GM21723 (cell line): ENCODE measurements around the gene ERC2.
"Not testable (repeated sequence)": the region's sequence is repeated elsewhere in the genome, so short reads cannot be mapped to it uniquely, and the experiment has no call there.

Experiments used
- ATAC-seq: cut with Tn5 transposase; IDR thresholded peaks from one replicate; pipeline ENCODE4 v1.9.1; 2021; ENCODE audit warnings: mild to moderate bottlenecking, moderate library complexity; ENCODE audit not compliant: unreplicated experiment

ERC2 gene

DNA sequence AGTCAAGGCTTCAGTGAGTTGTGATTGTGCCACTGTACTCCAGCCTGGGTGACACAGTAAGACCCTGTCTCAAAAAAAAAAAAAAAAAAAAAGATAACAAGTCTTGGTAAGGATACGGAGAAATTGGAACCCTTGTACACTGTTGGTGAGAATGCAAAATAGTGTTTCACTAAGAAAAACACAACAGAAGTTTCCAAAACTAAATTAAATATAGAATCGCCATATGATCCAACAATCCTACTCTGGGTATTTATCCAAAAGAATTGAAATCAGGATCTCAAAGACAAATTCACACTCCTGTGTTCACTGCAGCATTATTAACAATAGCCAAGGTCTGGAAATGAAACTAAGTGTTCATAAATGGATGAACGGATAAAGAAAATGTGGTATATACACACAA, 149.4 kb downstream of the ERC2 start:
- no peak for ATAC-seq

DNA sequence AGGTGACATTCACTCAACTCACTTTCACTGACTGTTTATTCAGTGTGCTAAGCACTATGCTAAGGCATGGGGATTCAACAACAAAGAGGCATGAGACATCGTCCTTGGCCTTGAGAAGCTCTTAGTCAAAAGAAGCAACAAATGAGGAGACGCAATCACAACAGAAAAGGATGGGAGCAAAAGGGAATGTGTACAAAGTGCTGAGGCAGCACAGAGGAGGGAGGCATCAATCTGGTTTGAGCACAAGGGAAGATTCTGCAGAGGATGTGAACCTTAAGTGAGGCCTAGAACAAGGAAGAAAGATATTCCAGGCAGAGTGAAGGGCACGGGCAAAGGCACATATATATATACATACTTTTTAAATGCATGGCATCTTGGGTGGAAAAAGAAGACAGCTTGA, 151.3 kb downstream of the ERC2 start:
- ATAC-seq: no peak

- ATAC-seq: no peak
Measured at GRCh38 chr3:56314842-56315241, 153.4 kb downstream of the ERC2 start.

- no peak for ATAC-seq
Measured at GRCh38 chr3:56309465-56309864, 158.8 kb downstream of the ERC2 start.

- no peak for ATAC-seq
Measured at GRCh38 chr3:56308471-56308870, 159.8 kb downstream of the ERC2 start.

GRCh38 chr3:56304069-56304468, 164.2 kb downstream of the ERC2 start:
- ATAC-seq: no peak

- peak; percentile 88 for ATAC-seq
Measured at GRCh38 chr3:56303487-56303886, 164.8 kb downstream of the ERC2 start.

- ATAC-seq: no peak
Measured at GRCh38 chr3:56302417-56302816, 165.8 kb downstream of the ERC2 start.

- ATAC-seq: no peak
Measured at GRCh38 chr3:56297281-56297840, 170.9 kb downstream of the ERC2 start.

DNA sequence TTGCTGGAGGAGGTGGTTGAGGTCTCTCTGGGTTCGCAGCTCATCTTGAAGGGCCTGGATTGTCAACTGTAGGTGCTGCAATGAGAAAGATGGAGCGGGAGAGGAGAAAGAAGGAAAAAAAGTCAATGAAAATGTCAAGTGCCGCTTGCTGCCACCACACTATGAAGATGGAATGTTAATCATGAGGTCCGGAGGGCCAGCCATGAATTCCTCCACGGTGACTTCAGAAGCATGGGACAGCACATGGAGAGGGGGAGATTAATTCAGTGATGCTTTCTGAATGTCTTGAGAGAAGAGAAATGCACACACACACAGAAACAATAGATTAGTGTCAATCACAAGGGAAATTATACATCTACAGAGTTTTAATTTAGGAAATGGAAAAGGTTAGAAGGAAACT, 171.9 kb downstream of the ERC2 start:
- no peak for ATAC-seq

- ATAC-seq: no peak
Measured at GRCh38 chr3:56295161-56295560, 173.1 kb downstream of the ERC2 start.

- ATAC-seq: no peak
Measured at GRCh38 chr3:56294286-56294685, 174.0 kb downstream of the ERC2 start.

DNA sequence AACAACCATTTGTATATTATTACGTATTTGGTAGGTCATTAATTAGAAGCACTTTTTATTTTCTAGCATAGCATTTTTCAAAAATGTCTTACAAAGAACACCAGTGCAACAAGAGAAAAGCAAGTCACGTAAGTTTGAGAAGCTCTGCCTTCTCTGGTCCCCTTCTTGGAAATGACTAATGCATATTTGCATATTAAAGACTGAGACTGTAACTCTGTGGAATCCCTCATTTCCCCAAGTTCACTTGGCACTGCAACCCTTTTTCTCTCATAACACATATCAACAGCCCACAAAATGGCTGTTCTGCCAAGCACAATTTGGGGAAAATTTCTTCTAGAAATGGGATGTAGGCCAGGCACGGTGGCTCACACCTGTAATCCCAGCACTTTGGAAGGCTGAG, 176.3 kb downstream of the ERC2 start:
- ATAC-seq: peak; percentile 73

DNA sequence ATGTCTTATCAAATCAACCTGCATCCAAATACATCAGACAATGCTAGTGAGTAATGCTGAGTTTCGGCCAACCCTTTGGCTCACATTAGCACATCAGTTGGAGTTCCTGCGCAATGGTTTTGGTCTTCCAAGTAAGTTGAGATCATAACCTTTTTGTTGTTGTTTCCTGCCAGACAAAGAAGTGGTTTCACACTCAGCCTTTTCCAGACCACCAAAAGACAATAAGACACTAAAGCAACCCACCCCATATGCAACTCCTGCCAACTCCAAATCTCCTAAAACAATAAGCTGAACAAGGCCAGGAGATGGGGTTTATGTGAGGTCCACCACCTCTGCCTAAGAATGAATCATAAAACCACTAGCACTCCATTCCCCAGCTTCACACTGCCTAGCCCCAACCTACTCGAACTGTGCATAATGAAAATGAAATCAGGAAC, 177.0 kb downstream of the ERC2 start:
- peak; percentile 77 for ATAC-seq

DNA sequence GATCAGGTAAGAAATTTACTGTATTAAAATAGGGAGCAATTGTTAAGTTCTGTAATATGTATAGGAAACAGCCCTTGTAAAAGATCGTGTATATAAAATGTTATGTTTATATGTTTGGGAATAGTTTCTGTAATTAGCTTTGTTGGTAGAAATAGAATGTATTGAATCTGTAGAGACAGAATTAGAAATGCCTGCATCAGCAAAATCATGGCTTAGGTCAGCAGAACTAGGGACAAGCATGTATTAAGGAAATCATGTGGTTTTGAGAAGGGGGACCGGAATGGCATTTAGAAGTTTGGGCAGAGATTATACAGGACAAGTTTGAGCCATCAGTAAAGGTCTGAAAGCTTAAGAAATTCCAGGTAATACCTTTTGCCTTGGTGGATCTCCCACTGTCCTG, 177.9 kb downstream of the ERC2 start:
- no peak for ATAC-seq

GRCh38 chr3:56288258-56288657, 180.0 kb downstream of the ERC2 start:
- no peak for ATAC-seq

GRCh38 chr3:56282341-56282740, 185.9 kb downstream of the ERC2 start:
- no peak for ATAC-seq

GRCh38 chr3:56277236-56277635, 191.0 kb downstream of the ERC2 start:
- no peak for ATAC-seq

DNA sequence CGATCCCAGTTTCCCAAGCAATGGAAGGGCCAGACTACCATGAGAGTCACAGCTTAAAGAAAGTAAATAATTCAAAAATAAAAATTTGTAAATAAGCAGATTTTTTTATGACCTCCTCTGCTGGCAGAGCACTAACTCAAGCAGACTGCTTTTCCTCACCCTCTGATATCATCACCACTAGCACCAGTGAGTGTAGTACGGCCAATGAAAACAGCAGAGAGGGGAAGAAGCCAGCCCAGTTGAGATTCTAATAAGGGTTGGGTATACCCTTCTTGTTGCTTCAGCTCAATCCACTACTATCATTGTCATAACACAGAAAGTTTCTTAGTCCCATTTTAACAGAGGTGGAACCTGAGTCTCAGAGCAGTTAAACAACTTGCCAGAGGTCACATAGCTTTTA, 193.1 kb downstream of the ERC2 start:
- ATAC-seq: no peak

GRCh38 chr3:56269755-56270535, 198.3 kb downstream of the ERC2 start:
- no peak for ATAC-seq

DNA sequence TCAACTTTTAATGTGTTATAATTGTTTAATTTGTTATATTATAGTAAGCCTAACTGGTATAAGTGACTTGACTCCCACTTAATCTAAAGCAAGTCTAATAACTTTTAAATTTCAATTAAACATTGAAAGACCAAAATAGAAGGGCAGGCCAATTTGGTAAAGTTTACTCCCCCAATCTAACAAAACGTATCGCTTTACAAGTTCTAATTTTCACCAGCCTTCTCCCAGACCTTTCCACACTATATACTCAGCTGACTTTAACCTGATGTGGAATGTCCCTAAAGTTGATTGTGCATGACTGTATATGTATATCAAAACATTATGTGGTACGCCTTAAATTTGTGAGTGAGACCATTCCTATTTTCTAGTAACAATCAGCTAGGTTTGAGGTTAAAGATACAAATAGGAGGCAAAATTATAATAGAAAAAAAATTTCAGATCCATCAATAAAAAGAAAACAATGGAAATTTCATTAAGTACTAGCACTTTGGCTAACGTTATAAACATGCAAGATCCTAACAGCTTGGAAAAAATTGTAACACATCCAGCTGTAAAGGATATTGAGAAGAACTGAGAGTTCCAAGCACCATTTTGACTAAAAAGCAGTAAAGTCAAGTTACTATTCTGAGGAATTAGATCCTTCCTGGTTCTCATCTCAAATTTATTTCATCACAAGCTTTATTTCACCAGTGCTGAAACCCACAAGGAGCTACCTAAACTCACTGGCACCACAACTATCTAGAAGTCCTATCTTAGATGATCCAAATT, 199.5 kb downstream of the ERC2 start:
- ATAC-seq: no peak

- not testable (repeated sequence) for ATAC-seq
Measured at GRCh38 chr3:56261852-56262251, 206.4 kb downstream of the ERC2 start.
